Measurements from ENCODE around the gene RPL36. TPM values are rescaled to one million over a fixed set of nuclear protein-coding genes. Genes with fewer than 3 reads are reported as not detected.

Gene RPL36
- total and polyA plus RNA-seq, 2 of the 8 experiments (the other 6 are each of a cell fraction or from before 2014, with no cell fraction given): 951 to 1,075 TPM

- TF ChIP-seq CREB1 (IDR thresholded peaks at IDR 0.05) (no peak), POU5F1 (IDR thresholded peaks at IDR 0.05; ENCODE audit: low read depth, low read length) (no peak), CHD1 (IDR thresholded peaks at IDR 0.05; ENCODE audit: low read depth, low read length) (no peak), SIRT6 (IDR thresholded peaks at IDR 0.05; ENCODE audit: low read length) (no peak), SP4 (IDR thresholded peaks at IDR 0.05; ENCODE audit: low read length) (no peak), FOSL1 (IDR thresholded peaks at IDR 0.05; ENCODE audit: insufficient read depth, low read depth, low read length) (no peak), MAX (IDR thresholded peaks at IDR 0.05) (no peak), MAFK (IDR thresholded peaks at IDR 0.05; ENCODE audit: low read depth, low read length) (no peak), GTF2F1 (IDR thresholded peaks at IDR 0.05; ENCODE audit: borderline replicate concordance, low read depth, low read length) (no peak), CBX8 (IDR thresholded peaks at IDR 0.05; ENCODE audit: borderline replicate concordance, low read depth, low read length) (no peak), RXRA (IDR thresholded peaks at IDR 0.05; ENCODE audit: insufficient read depth, low read depth, low read length) (no peak), JUN (IDR thresholded peaks at IDR 0.05; ENCODE audit: low read depth, low read length) (no peak)
- Histone ChIP-seq H2BK5ac (ENCODE audit: low read depth, low read length) (no peak overlapping the region), H3K4ac (replicated peaks; ENCODE audit: insufficient read length, low read depth, low read length) (no peak overlapping the region), H3K79me2 (ENCODE audit: control insufficient read depth in 1 of 2, insufficient read depth in 2 of 2, low read length in 2 of 2) (peaks cover 5 to 13% of the 10 kb centered on the region in 2 experiments), H4K5ac (ENCODE audit: insufficient read length, low read depth, low read length) (no peak overlapping the region), H2AK5ac (ENCODE audit: low read depth, low read length) (no peak overlapping the region), H3K27ac (ENCODE audit: low read depth, low read length) (no peak overlapping the region), H2BK12ac (ENCODE audit: low read depth, low read length) (no peak overlapping the region), H3K56ac (replicated peaks; ENCODE audit: insufficient read length, low read depth, low read length) (no peak overlapping the region), H3K9ac (replicated peaks in 1 of 4; ENCODE audit: extremely low read depth in 1 of 4, low read depth in 3 of 4, low read length in 3 of 4) (no peak overlapping the region), H2AFZ (ENCODE audit: low read length) (no peak overlapping the region), H3K4me2 (ENCODE audit: insufficient read depth in 1 of 2, low read depth in 2 of 2, low read length in 2 of 2) (no peak overlapping the region), H3K23ac (ENCODE audit: insufficient read length) (no peak overlapping the region), H4K91ac (replicated peaks; ENCODE audit: insufficient read length, low read length) (no peak overlapping the region), H3K36me3 (ENCODE audit: control insufficient read depth in 2 of 4, insufficient read depth in 4 of 4, low read length in 3 of 4) (peaks cover 38 to 68% (median 61%) of the 10 kb centered on the region in 4 experiments), H4K20me1 (replicated peaks in 1 of 2; ENCODE audit: control insufficient read depth in 1 of 2, insufficient read depth in 2 of 2, low read length in 2 of 2) (peaks cover 8 to 24% of the 10 kb centered on the region in 2 experiments), H3K27me3 (replicated peaks in 1 of 4; ENCODE audit: control insufficient read depth in 3 of 4, extremely low read depth in 1 of 4, insufficient read depth in 3 of 4, low read length in 3 of 4) (no peaks in the 10 kb centered on the region), H3K23me2 (ENCODE audit: low read depth, low read length) (no peaks in the 10 kb centered on the region), H4K8ac (ENCODE audit: extremely low read depth, insufficient read depth, low read length) (no peak overlapping the region; the same call in 1 of the 2 replicates), H2BK15ac (ENCODE audit: low read length) (no peak overlapping the region), H2BK120ac (replicated peaks; ENCODE audit: low read depth, low read length) (no peak overlapping the region), H3K18ac (ENCODE audit: extremely low read depth, low read length) (no peak overlapping the region), H3K14ac (ENCODE audit: insufficient read length) (no peak overlapping the region), H3K4me1 (replicated peaks in 1 of 4; ENCODE audit: control insufficient read depth in 3 of 4, insufficient read depth in 4 of 4, low read length in 3 of 4) (no peaks in the 10 kb centered on the region), H2BK20ac (ENCODE audit: low read length) (no peak overlapping the region), H3K4me3 (ENCODE audit: extremely low read depth in 1 of 4, insufficient read depth in 2 of 4, low read depth in 3 of 4, low read length in 4 of 4) (no peak overlapping the region), H3K9me3 (ENCODE audit: insufficient read depth in 2 of 2, low read depth in 1 of 2, low read length in 1 of 2) (no peaks in the 10 kb centered on the region), H3K79me1 (ENCODE audit: low read depth, low read length) (peaks cover 5% of the 10 kb centered on the region; the same call in 1 of the 2 replicates)
- FAIRE-seq (no peak), DNase-seq (ENCODE audit: low read depth in 1 of 2, low spot score in 2 of 2) (no peak)
- ChIA-PET POLR2A (ENCODE audit: partially characterized antibody) (interaction anchor here (0.7 to 22.4 kb wide), 5 partner anchors 6 to 88 kb away, joined by 3 to 620 read pairs (median 6); partner anchors contain the start of genes CATSPERD, LONP1, RPL36 and SAFB), CTCF (ENCODE audit: partially characterized antibody) (interaction anchor here (2.4 kb wide), 2 partner anchors 10 to 22 kb away, joined by 6 to 7 read pairs; partner anchors contain the start of genes CATSPERD and RPL36)
- 93% methylated on average over 8 of the region's 8 CpGs; no CpG with 5 or more reads in 1 of the 2 experiments for WGBS, 2 experiments (ENCODE audit: extremely low coverage in 1 of 2, insufficient coverage in 1 of 2, insufficient read length in 1 of 2, insufficient replicate concordance in 2 of 2, low coverage in 1 of 2, low lambda C conversion rate in 2 of 2, missing lambda C conversion rate in 1 of 2)
Measured at GRCh38 chr19:5711025-5711424, 20.9 kb downstream of the RPL36 start.
